Stomach (tissue), 9 donors: ENCODE measurements around the gene MKRN2OS. TPM values are rescaled to one million over a fixed set of nuclear protein-coding genes. Genes with fewer than 3 reads are reported as not detected.

ENCODE experiments used
- DNase-seq, 2 donors: peaks; one replicate each; pipeline versions ENCODE4 v3.0.0 to v3.0.0-alpha.2; 2013 to 2019
- H3K27ac ChIP-seq, 5 donors: fragments of 200-600 bp in 4 of 5; sonication (generic) in 4 of 5; one replicate each; pipeline ENCODE4 v1.5.1; 2013 to 2019; ENCODE audit warnings: mild to moderate bottlenecking in 1 of 5, moderate library complexity in 1 of 5
- H3K27me3 ChIP-seq, 3 donors: fragments of 200-600 bp; sonication (generic); one replicate each; pipeline ENCODE4 v1.5.1; 2017 to 2019; ENCODE audit warnings: mixed run types in 1 of 3
- H3K36me3 ChIP-seq, 4 donors: fragments of 200-600 bp; sonication (generic); 1 replicate in 3 of 4; 2 replicates in 1 of 4; pipeline ENCODE4 v1.5.1; 2016 to 2019
- H3K4me1 ChIP-seq, 4 donors: fragments of 200-600 bp; sonication (generic); one replicate each; pipeline ENCODE4 v1.5.1; 2016 to 2019
- H3K4me3 ChIP-seq, 4 donors: fragments of 200-600 bp; sonication (generic) in 3 of 4; one replicate each; pipeline ENCODE4 v1.5.1; 2016 to 2019; ENCODE audit warnings: mild to moderate bottlenecking in 1 of 4
- H3K9me3 ChIP-seq, 4 donors: fragments of 200-600 bp; sonication (generic); one replicate each; pipeline ENCODE4 v1.5.1; 2016 to 2019
- EP300 ChIP-seq: sonication (generic); formaldehyde crosslinking; IDR thresholded peaks from one replicate; pipeline ENCODE4 v1.6.1; 2017; ENCODE audit warnings: antibody characterized with exemption
- POLR2A ChIP-seq, 4 donors: fragments of 450-650 bp; IDR thresholded peaks; one replicate each; pipeline ENCODE4 v1.6.1; 2016; ENCODE audit warnings: antibody characterized with exemption in 4 of 4, control low read depth in 2 of 4, mild to moderate bottlenecking in 1 of 4, moderate library complexity in 1 of 4
- POLR2AphosphoS5 ChIP-seq, 3 donors: sonication (generic); formaldehyde crosslinking; IDR thresholded peaks; one replicate each; pipeline ENCODE4 v1.6.1; 2016; ENCODE audit warnings: antibody characterized with exemption in 3 of 3
- WGBS, 5 donors: extraction: QIAGEN DNeasy Blood & Tissue Kit in 3 of 5; methylation state at CpG; one replicate each; pipeline versions ENCODE4 v1.1.5 to v1.1.7; 2013 to 2018; 5-methylcytosine and 5-hydroxymethylcytosine counted together
- intact Hi-C: fragments of 100-400 bp; cut with DNase I; formaldehyde crosslinking; loops from one replicate; pipeline ENCODE4 v1.15.1; 2023; ENCODE audit warnings: low total_unique reads
- polyA plus RNA-seq, 3 donors: library from polyadenylated mRNA; stranded (reverse); fragments of 200-250 nt; gene quantifications; one replicate each; pipeline ENCODE4 v1.2.3, GENCODE V29; 2013
- total RNA-seq, 5 donors: library from RNA; depleted of rRNA; stranded (reverse); fragments of >200 nt; gene quantifications; one replicate each; pipeline versions ENCODE4 v1.1.0 to v1.2.3, GENCODE V29; 2014 to 2016
- TF ChIP-seq, protein P1 (sequence below), 7 experiments: fragments of 450-650 bp in 4 of 7; fragments of 200-600 bp in 3 of 7; sonication (generic) in 3 of 7; IDR thresholded peaks; one replicate each; pipeline ENCODE4 v1.5.1; 2016 to 2019; ENCODE audit warnings: antibody characterized with exemption in 7 of 7, control low read depth in 2 of 7, mild to moderate bottlenecking in 1 of 7
- donor health status: healthy with polysubstance abuse.
- donor health status: Bipolar disorder and iron deficiency.
- donor health status: healthy.

MKRN2OS gene
- total and polyA plus RNA-seq, 8 donors = 3.1 to 11.0 (median 4.3) TPM; not detected in 4

DNA sequence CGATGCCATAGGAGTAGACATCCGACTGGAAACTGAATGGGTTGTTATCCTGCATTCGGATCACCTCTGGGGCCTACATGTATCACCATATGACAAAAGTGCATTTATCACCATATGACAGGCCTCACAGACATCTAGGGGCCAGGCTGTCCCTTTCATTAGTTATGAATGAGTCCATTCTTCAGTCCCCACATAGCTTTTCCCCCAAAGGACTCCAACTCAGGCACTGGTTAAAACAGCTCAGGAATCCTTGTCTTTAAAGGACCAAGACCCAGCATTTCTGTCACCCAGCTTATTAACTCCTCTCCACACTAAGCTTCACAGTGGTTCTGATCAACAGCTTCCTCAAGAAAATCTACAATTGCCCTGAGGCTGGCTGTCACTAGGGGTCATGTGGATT is 39.9 kb upstream of the MKRN2OS start:
- no peaks in the 10 kb centered on the region for H3K27me3 ChIP-seq
- H3K4me3 ChIP-seq = no peak overlapping the region
- H3K4me1 ChIP-seq = peaks cover 0 to 8% (median 6%) of the 10 kb centered on the region in 4 donors
- WGBS, 5 donors = 82 to 92% (median 88%) methylated on average over 3 of the region's 3 CpGs
- no peak for DNase-seq
- no peaks in the 10 kb centered on the region for H3K9me3 ChIP-seq
- intact Hi-C loops = no loop called here
- H3K36me3 ChIP-seq = peaks cover 62 to 100% (median 100%) of the 10 kb centered on the region in 4 donors
- TF ChIP-seq POLR2AphosphoS5 (IDR thresholded peaks at IDR 0.05) = no peak
- TF ChIP-seq POLR2A (IDR thresholded peaks at IDR 0.05) = no peak
- no peak for TF ChIP-seq EP300
- TF ChIP-seq, protein P1, sequence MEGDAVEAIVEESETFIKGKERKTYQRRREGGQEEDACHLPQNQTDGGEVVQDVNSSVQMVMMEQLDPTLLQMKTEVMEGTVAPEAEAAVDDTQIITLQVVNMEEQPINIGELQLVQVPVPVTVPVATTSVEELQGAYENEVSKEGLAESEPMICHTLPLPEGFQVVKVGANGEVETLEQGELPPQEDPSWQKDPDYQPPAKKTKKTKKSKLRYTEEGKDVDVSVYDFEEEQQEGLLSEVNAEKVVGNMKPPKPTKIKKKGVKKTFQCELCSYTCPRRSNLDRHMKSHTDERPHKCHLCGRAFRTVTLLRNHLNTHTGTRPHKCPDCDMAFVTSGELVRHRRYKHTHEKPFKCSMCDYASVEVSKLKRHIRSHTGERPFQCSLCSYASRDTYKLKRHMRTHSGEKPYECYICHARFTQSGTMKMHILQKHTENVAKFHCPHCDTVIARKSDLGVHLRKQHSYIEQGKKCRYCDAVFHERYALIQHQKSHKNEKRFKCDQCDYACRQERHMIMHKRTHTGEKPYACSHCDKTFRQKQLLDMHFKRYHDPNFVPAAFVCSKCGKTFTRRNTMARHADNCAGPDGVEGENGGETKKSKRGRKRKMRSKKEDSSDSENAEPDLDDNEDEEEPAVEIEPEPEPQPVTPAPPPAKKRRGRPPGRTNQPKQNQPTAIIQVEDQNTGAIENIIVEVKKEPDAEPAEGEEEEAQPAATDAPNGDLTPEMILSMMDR (IDR thresholded peaks at IDR 0.05) = no peak
- no peak overlapping the region for H3K27ac ChIP-seq

DNA sequence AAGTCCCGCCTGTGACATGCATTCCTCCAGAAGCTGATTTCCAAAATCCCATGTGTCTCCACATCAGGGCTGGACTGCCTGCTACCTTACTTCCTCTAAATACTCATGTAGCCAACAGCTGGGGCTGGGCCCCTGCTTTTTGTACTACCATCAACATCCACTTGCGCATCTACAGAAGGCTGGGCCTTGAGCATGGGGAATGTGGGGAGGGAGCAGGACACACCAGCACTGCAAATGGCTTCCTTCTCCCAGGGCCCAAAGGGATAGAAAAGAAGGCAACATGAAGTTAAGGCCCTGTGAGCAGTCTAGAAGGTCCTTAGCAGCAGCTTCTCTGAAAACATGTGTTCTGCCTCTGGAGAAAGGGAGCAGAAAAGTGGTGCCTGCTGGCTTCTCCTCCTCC is 38.8 kb upstream of the MKRN2OS start:
- TF ChIP-seq EP300 (no peak), POLR2AphosphoS5 (IDR thresholded peaks at IDR 0.05) (no peak)
- Histone ChIP-seq H3K4me3 (no peak overlapping the region), H3K4me1 (peaks cover 4 to 19% (median 10%) of the 10 kb centered on the region in 4 donors), H3K27me3 (no peaks in the 10 kb centered on the region), H3K36me3 (peaks cover 58 to 100% (median 100%) of the 10 kb centered on the region in 4 donors), H3K9me3 (no peaks in the 10 kb centered on the region), H3K27ac (no peak overlapping the region)
- intact Hi-C loops = no loop called here
- DNase-seq = no peak
- 91 to 95% (median 92%) methylated on average over 2 of the region's 2 CpGs for WGBS, 5 donors

DNA sequence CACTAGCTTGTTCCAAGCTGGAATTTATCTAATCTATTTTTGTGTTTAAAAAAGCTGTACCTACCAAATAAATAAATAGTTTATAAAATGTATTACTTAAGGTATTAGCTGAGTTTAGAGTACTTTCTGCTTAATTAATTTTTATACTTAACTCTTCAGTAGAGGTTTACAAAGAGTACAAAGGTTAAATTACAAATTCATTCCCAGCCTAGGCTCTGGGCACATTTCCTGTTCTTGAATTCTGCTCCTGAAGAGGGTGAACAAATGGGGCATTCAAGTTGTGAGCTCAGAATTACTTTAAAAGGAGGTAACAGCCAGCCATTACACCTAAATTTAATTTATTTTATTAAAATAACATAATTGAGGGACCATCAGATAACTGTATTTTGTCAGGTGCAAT is 38.0 kb upstream of the MKRN2OS start:
- no peak for DNase-seq
- no peak overlapping the region for H3K4me3 ChIP-seq
- H3K4me1 ChIP-seq = peaks cover 4 to 21% (median 10%) of the 10 kb centered on the region in 4 donors
- H3K27ac ChIP-seq = no peak overlapping the region
- no peaks in the 10 kb centered on the region for H3K9me3 ChIP-seq
- TF ChIP-seq EP300 = no peak
- TF ChIP-seq POLR2A (IDR thresholded peaks at IDR 0.05) = no peak
- TF ChIP-seq, protein P1 (IDR thresholded peaks at IDR 0.05) = no peak
- no peak for TF ChIP-seq POLR2AphosphoS5 (IDR thresholded peaks at IDR 0.05)
- intact Hi-C loops = no loop called here
- no peaks in the 10 kb centered on the region for H3K27me3 ChIP-seq
- peaks cover 55 to 100% (median 99%) of the 10 kb centered on the region in 4 donors for H3K36me3 ChIP-seq

DNA sequence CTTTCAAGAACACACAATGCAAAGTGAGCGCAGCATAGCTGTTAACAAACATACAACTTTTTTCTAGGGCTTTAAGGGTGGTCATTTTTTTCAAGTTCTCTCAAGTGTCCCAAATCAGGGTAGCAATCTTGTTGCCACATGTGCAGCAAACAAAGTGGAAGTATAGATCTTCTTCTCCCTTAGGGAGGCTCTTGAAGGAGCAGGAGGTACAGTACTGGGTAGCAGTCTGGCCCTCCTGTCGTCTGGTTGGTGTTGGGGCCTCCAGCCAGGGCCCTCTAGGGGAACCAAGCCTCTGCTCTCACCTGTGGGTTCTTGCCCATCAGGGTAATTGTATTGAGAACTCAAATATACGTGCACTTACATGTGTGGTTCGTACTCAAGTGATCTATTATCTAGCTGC is 37.4 kb upstream of the MKRN2OS start:
- Histone ChIP-seq H3K4me3 (no peak overlapping the region), H3K27ac (no peak overlapping the region), H3K9me3 (no peaks in the 10 kb centered on the region), H3K36me3 (peaks cover 58 to 100% (median 99%) of the 10 kb centered on the region in 4 donors), H3K4me1 (peaks cover 4 to 21% (median 10%) of the 10 kb centered on the region in 4 donors), H3K27me3 (no peaks in the 10 kb centered on the region)
- no peak for DNase-seq
- no peak for TF ChIP-seq POLR2AphosphoS5 (IDR thresholded peaks at IDR 0.05)
- no peak for TF ChIP-seq EP300
- TF ChIP-seq, protein P1 (IDR thresholded peaks at IDR 0.05) = no peak
- TF ChIP-seq POLR2A (IDR thresholded peaks at IDR 0.05) = no peak
- 67 to 92% (median 81%) methylated on average over 4 of the region's 4 CpGs for WGBS, 5 donors
- intact Hi-C loops = no loop called here

DNA sequence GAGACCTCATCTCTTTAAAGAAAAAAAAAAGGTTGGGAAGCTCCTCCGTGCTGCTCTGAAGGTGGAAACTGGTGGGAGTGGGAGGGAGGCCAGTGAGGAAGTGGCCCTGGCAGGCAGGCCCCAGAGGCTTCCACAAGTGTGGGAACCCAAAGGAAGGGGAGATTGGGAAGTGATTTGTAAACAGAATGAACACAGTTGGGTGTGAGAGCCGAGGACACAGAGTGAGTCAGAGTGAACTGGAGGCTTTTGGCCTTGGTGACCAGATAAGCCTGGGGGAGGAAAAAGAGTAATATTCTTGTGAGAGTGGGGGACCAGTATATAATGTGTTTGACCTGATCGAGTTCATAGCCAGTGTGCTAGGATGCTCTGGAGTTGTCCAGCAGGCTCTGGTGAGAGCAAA is 34.6 kb upstream of the MKRN2OS start:
- Histone ChIP-seq H3K27ac (peak overlapping the region in 3 of 5 donors; percentile 11 to 62 (median 59)), H3K9me3 (no peaks in the 10 kb centered on the region), H3K36me3 (peaks cover 65 to 100% (median 99%) of the 10 kb centered on the region in 4 donors), H3K27me3 (no peaks in the 10 kb centered on the region), H3K4me3 (no peak overlapping the region), H3K4me1 (peaks cover 4 to 21% (median 10%) of the 10 kb centered on the region in 4 donors)
- intact Hi-C loops = no loop called here
- DNase-seq = no peak
- WGBS, 5 donors = 32 to 46% (median 37%) methylated on average over 3 of the region's 3 CpGs
- peak in 1 of 3 donors; percentile 31 for TF ChIP-seq POLR2AphosphoS5 (IDR thresholded peaks at IDR 0.05)
- no peak for TF ChIP-seq POLR2A (IDR thresholded peaks at IDR 0.05)
- TF ChIP-seq, protein P1 (IDR thresholded peaks at IDR 0.05) = no peak
